GM10266 (cell line): ENCODE data around the gene APEH.

Experiments
- DNase-seq: peaks from one replicate; pipeline ENCODE4 v3.0.0; 2012; ENCODE audit errors: extremely low spot score
- TF ChIP-seq, protein P1 (sequence below): IDR thresholded peaks from 2 replicates; pipeline ENCODE4 v1.5.1; 2012; ENCODE audit warnings: mild to moderate bottlenecking, low read depth; ENCODE audit not compliant: control insufficient read depth, insufficient read depth; ENCODE audit errors: missing control alignments

APEH gene

DNA sequence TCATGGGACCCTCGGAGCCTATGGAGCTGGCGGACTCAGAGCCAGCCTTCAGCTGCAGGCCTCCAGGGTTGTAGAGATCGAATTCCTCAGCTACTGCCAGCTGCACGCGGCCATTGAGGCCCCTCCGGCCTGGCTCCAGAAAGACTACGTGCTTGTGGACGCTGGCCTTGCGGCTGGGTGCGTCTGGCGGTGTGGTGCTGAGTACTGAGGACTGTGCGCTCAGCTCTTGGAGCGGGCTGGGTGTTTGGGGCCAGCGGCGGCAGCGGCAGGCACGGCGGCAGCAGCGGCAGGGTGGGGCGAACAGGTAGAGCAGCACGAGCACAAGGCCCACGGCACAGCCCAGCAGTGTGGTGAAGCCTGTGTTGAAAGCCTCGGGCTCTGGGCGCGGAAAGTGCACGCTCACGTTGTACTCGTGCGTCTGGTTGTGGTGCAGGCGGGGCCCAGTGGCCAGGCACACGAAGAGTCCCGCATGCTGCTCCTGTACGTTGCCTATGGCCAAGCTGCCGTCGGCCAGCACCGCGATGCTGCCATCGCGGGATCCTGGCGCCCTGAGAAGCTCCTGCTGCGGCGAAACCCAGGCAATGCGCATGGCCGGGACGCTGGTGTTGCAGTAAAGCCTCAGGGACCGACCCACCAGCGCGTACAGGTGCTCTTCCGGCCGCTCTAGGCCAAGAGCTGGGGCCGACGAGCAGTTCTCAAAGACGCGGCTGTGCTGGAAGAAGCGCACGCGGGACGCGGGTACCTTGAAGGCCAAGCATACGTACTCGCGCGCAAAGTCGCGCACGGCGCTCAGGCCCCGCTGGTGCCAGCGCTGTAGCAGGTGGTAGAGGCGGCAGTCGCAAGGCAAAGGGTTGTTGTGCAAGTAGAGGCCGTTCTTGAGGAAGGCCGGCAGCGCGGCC, 44.1 kb downstream of the APEH start:
- TF ChIP-seq, protein P1, sequence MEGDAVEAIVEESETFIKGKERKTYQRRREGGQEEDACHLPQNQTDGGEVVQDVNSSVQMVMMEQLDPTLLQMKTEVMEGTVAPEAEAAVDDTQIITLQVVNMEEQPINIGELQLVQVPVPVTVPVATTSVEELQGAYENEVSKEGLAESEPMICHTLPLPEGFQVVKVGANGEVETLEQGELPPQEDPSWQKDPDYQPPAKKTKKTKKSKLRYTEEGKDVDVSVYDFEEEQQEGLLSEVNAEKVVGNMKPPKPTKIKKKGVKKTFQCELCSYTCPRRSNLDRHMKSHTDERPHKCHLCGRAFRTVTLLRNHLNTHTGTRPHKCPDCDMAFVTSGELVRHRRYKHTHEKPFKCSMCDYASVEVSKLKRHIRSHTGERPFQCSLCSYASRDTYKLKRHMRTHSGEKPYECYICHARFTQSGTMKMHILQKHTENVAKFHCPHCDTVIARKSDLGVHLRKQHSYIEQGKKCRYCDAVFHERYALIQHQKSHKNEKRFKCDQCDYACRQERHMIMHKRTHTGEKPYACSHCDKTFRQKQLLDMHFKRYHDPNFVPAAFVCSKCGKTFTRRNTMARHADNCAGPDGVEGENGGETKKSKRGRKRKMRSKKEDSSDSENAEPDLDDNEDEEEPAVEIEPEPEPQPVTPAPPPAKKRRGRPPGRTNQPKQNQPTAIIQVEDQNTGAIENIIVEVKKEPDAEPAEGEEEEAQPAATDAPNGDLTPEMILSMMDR: no peak
- DNase-seq: no peak

DNA sequence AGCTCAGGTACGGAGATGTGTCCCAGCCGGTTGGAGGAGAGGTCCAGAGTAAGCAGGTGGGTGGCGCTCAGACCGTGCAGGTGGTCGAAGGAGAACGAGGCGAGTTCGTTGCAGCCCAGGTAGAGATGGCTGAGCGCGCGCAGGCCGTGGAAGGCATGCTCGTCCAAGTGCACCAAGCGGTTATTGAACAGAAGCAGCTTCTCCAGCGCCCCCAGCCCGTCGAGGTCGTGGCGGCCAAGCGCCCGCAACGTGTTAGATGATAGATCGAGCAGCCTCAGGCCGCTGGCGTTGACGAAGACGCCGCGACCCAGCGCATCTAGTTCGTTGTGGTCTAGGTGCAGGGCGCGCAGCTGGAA, 44.7 kb downstream of the APEH start:
- DNase-seq: no peak

DNA sequence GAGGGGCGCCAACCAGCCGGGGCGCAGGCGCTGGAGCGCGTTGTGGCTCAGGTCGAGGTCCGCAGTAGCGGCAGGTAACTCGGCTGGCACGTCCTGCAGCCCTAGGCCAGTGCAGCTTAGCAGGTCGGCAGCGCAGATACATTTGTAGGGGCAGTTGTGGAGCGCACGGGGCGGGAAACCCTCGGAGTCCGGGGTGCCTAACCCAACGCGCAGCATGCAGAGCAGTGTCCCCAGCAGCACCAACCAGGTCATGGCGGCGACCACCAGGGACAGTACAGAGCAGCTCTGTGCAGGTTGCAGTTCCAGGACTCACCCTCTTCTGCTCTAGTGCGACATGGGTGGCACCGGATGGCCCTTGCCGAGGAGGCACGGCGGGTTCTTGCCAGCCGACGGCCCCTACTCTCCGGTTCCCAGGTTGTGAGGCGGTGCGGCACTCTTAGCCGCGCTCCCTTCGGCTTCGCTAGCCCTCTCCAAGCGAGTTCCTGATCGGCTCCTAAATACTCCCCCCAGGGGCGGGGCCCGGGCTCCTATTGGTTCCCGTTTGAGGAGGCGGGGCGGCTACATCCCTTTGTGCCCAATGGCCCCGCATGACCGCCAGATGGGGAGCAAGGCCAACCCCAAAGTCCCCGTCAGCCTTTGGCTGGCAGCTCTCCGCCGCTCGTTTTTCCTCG, 45.2 kb downstream of the APEH start, which contains the start of gene AMIGO3:
Gene AMIGO3, minus strand, starts transcription at position 471 of the 671 bp plus-strand sequence. Its CDS starts 219 bp downstream, at position 252.
- DNase-seq: peak; percentile 98
- TF ChIP-seq, protein P1: peak; percentile 47

More for the DNA sequence above, 44.7 kb downstream of the APEH start:
- TF ChIP-seq, protein P1: no peak

DNA sequence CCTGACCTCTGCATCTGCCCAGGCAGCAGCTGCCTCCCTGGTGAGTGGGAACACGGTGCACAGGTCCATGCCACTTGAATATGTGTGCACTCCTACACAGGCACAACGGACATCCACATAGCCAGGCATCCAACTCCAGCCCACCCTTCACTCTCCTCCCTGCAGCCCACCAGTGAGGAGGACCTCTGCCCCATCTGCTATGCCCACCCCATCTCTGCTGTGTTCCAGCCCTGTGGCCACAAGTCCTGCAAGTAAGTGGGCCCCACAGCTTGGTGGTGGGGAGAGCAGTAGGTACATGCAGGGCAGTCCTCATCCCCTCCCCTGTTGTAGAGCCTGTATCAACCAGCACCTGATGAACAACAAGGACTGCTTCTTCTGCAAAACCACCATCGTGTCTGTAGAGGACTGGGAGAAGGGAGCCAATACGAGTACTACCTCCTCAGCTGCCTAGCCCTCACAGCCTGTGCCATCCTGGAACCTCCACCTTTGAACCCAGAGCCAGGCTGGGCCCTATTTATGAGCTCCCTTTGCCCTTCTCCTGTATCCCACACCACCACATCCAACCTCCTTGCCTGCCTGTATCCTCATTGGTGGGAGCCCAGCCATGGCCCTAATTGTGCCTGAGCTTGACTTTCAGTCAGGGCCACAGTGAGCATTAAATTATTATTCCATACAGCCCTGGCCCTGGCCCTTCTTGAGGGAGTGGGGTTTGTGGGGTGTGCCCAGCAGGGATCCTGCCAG, 46.9 kb downstream of the APEH start:
- TF ChIP-seq, protein P1: no peak

DNA sequence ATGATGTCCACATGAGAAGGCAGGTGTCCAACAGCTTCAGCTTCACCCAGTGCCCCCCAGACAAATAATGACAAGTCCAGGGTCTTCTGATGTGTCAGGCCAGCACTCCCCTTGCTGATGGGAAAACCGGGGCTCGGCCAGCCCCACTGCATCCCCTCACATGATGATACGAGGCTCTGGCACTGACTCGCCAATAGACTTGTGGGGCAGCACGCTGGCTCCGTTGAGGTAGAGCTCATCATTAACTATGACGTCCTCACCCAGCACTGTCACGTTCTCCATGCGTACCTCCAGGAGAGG, 47.4 kb downstream of the APEH start:
- DNase-seq: no peak
- TF ChIP-seq, protein P1: no peak

More for the DNA sequence above, 46.9 kb downstream of the APEH start:
- DNase-seq: no peak

DNA sequence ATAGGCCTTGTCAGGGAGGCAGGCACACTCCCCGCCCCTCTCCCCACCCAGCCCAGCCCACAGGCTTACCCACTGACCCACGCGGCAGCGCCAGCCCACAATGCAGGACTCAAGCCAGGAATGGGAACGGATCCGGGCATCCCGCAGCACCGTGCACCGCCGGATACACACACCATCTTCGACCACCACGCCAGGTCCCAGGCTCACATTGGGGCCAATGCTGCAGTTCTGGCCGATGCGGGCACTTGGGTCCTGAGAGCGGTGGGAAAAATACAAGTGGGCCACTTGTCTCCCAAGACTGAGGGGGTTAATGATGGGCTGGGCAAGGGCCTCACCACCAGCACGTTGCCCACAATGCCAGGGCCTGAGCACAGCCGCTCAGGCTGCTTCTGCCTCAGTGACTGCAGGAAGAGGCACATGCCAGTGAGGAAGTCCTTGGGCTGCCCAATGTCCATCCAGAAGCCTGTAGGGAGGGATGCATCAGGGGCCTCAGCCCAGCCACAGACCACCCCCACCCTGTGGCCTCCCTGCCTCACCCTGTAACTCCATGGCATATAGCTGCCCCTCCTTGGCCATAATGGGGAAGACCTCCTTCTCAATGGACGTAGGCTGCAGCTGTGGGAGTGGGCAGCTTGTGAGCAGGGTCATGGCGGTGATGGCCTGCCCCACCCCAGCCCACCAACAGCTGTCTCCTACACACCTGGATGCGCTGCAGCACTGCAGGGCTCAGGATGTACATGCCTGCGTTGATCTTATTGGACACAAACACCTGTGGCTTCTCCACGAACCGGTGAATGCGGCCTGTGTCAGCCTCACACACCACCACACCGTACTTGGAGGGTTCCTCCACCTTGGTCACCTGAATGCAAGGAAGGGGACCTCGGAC, 48.0 kb downstream of the APEH start:
- DNase-seq: no peak
- TF ChIP-seq, protein P1: no peak
